ACHN (cell line): ENCODE data around the gene LSP1.
"Not testable (repeated sequence)": the region's sequence is repeated elsewhere in the genome, so short reads cannot be mapped to it uniquely, and the experiment has no call there.

Experiments
- DNase-seq: peaks from one replicate; pipeline ENCODE4 v3.0.0-alpha.2; 2015
- in situ Hi-C: cut with HindIII; loops from 2 replicates; pipeline ENCODE4 v1.10.0; 2017; ENCODE audit warnings: low sequenced_read_pairs, low pct_ligation_motif_present, low pct_unique_long_range_greater_than_20kb

LSP1 gene

GRCh38 chr11:1939788-1940187 lies 86.9 kb downstream of the LSP1 start:
- DNase-seq, in situ Hi-C loops: not testable (repeated sequence)
